Measurements from ENCODE around the gene RSPH1. TPM values are rescaled to one million over a fixed set of nuclear protein-coding genes. Genes with fewer than 3 reads are reported as not detected.

RSPH1 gene
- total RNA-seq, 1 experiment from 2014 or later = 1.5 TPM

DNA sequence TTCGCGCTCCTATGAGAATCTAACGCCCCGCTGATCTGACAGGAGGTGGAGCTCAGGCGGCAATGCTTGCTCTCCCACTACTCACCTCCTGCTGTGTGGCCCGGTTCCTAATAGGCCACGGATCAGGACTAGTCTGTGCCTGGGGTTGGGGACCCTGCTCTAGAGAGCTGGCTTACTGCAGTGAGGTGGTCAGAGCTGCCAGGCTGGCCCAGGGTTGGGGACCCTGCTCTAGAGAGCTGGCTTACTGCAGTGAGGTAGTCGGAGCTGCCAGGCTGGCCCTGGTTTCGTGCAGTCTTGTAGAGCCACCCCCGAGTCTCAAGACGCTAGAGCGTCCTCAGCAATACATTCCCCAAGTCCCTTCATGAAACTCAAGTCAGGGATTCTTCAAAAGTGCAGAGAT, 45.1 kb upstream of the RSPH1 start:
- Histone ChIP-seq H3K4me1 (ENCODE audit: control insufficient read depth in 1 of 2, insufficient read depth in 2 of 2, low read length in 2 of 2) (no peaks in the 10 kb centered on the region), H3K79me2 (ENCODE audit: insufficient read depth, low read length) (no peaks in the 10 kb centered on the region), H3K9me3 (ENCODE audit: control insufficient read depth in 1 of 2, insufficient read depth in 1 of 2, low read depth in 1 of 2, low read length in 2 of 2) (no peaks in the 10 kb centered on the region), H3K4me2 (ENCODE audit: low read length) (no peak overlapping the region), H3K4me3 (replicated peaks in 1 of 2; ENCODE audit: low read depth in 1 of 2, low read length in 2 of 2) (no peak overlapping the region), H2AFZ (ENCODE audit: low read depth, low read length, poor library complexity, severe bottlenecking) (no peak overlapping the region), H4K20me1 (ENCODE audit: insufficient read depth) (no peaks in the 10 kb centered on the region), H3K27ac (ENCODE audit: low read depth, low read length) (no peak overlapping the region), H3K27me3 (ENCODE audit: insufficient read depth, low read length) (no peaks in the 10 kb centered on the region), H3K9ac (ENCODE audit: low read length) (no peak overlapping the region), H3K36me3 (ENCODE audit: control insufficient read depth in 1 of 2, insufficient read depth in 2 of 2, low read length in 2 of 2) (no peaks in the 10 kb centered on the region; a peak in 1 of 4 replicates), H3K9me2 (ENCODE audit: insufficient read depth) (no peaks in the 10 kb centered on the region)
- DNase-seq (ENCODE audit: low read depth, low spot score) (no peak), ATAC-seq (no peak)
- ChIA-PET POLR2A (no interaction called here), RAD21 (ENCODE audit: low non-redundant PET in 1 of 2, low total read pairs in 2 of 2, uncharacterized antibody in 2 of 2, unreplicated experiment in 2 of 2) (no interaction called here), CTCF (interaction anchor here (1.7 kb wide), 1 partner anchor 160 kb away, joined by 4 read pairs; no protein-coding TSS in a partner anchor)
- no TSS peak for BruUV-seq (replicated peaks)
- TF ChIP-seq FOSL1 (IDR thresholded peaks at IDR 0.05; ENCODE audit: low read depth) (no peak), ZNF274 (IDR thresholded peaks at IDR 0.05; ENCODE audit: low read depth, low read length) (no peak), SRF (IDR thresholded peaks at IDR 0.05; ENCODE audit: low read depth) (no peak), TCF7L2 (IDR thresholded peaks at IDR 0.05; ENCODE audit: borderline replicate concordance, extremely low read depth, insufficient read depth, insufficient read length) (no peak), JUND (IDR thresholded peaks at IDR 0.05) (no peak), MAX (IDR thresholded peaks at IDR 0.05) (no peak), ATF3 (IDR thresholded peaks at IDR 0.05) (no peak), CBX3 (IDR thresholded peaks at IDR 0.05; ENCODE audit: low read depth) (no peak), SIN3A (IDR thresholded peaks at IDR 0.05; ENCODE audit: low read depth) (no peak), SP1 (IDR thresholded peaks at IDR 0.05; ENCODE audit: low read depth) (no peak), EZH2 (IDR thresholded peaks at IDR 0.05) (no peak), RAD21 (IDR thresholded peaks at IDR 0.05; ENCODE audit: low read depth) (no peak), EGR1 (IDR thresholded peaks at IDR 0.05; ENCODE audit: low read depth) (no peak), CEBPB (IDR thresholded peaks at IDR 0.05; ENCODE audit: low read depth) (no peak), ZFX (IDR thresholded peaks at IDR 0.05) (no peak), REST (IDR thresholded peaks at IDR 0.05; ENCODE audit: low read depth) (no peak), POLR2A (IDR thresholded peaks at IDR 0.05; ENCODE audit: borderline replicate concordance, extremely low read depth, insufficient read depth, insufficient read length) (no peak), ELF1 (IDR thresholded peaks at IDR 0.05; ENCODE audit: borderline replicate concordance, low read depth) (no peak)
- TF ChIP-seq, protein P1, sequence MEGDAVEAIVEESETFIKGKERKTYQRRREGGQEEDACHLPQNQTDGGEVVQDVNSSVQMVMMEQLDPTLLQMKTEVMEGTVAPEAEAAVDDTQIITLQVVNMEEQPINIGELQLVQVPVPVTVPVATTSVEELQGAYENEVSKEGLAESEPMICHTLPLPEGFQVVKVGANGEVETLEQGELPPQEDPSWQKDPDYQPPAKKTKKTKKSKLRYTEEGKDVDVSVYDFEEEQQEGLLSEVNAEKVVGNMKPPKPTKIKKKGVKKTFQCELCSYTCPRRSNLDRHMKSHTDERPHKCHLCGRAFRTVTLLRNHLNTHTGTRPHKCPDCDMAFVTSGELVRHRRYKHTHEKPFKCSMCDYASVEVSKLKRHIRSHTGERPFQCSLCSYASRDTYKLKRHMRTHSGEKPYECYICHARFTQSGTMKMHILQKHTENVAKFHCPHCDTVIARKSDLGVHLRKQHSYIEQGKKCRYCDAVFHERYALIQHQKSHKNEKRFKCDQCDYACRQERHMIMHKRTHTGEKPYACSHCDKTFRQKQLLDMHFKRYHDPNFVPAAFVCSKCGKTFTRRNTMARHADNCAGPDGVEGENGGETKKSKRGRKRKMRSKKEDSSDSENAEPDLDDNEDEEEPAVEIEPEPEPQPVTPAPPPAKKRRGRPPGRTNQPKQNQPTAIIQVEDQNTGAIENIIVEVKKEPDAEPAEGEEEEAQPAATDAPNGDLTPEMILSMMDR (IDR thresholded peaks at IDR 0.05 in 2 of 3, conservative IDR thresholded peaks at IDR 0.05 in 1 of 3; ENCODE audit: borderline replicate concordance in 1 of 3, insufficient read depth in 1 of 3, low read depth in 2 of 3, low read length in 2 of 3) = no peak
- intact Hi-C loops (cut with micrococcal nuclease) = no loop called here
